ENCODE measurements around the gene DIAPH2. TPM values are rescaled to one million over a fixed set of nuclear protein-coding genes. Genes with fewer than 3 reads are reported as not detected.
A peak's percentile ranks its signal among the peaks of the same experiment; 100 is the strongest.

The DIAPH2 gene
- total RNA-seq, 1 experiment from 2014 or later, result 15.9 TPM

GRCh38 chrX:97367125-97367524 is 682.5 kb downstream of the DIAPH2 start:
- ChIA-PET POLR2A (no interaction called here), CTCF (no interaction called here)
- H3K4me1 Mint-ChIP-seq, result peaks cover 16% of the 10 kb centered on the region
- no peak for ATAC-seq
- H3K4me3 Mint-ChIP-seq, result no peak overlapping the region
- H3K36me3 Mint-ChIP-seq, result peaks cover 7% of the 10 kb centered on the region; the same call in 1 of the 2 replicates
- no peak overlapping the region for H3K27ac Mint-ChIP-seq
- no peaks in the 10 kb centered on the region for H3K27me3 Mint-ChIP-seq (ENCODE audit: low read depth)
- TF ChIP-seq GRHL2 (CRISPR knock-in tag; IDR thresholded peaks at IDR 0.05; ENCODE audit: insufficient replicate concordance, severe bottlenecking) (no peak), NR2C2 (CRISPR knock-in tag; IDR thresholded peaks at IDR 0.05) (no peak), ESRRA (CRISPR knock-in tag; IDR thresholded peaks at IDR 0.05; ENCODE audit: borderline replicate concordance) (no peak), CREM (CRISPR knock-in tag; IDR thresholded peaks at IDR 0.05) (no peak), ZBTB21 (CRISPR knock-in tag; IDR thresholded peaks at IDR 0.05; ENCODE audit: borderline replicate concordance) (no peak), ZNF423 (CRISPR knock-in tag; IDR thresholded peaks at IDR 0.05) (no peak), ERG (CRISPR knock-in tag; IDR thresholded peaks at IDR 0.05) (no peak), HMGXB4 (CRISPR knock-in tag; IDR thresholded peaks at IDR 0.05) (no peak)
- no peaks in the 10 kb centered on the region for H3K9me3 Mint-ChIP-seq
- no peak for DNase-seq (ENCODE audit: low spot score)

- ChIA-PET CTCF (no interaction called here), POLR2A (no interaction called here)
- TF ChIP-seq, protein P1, sequence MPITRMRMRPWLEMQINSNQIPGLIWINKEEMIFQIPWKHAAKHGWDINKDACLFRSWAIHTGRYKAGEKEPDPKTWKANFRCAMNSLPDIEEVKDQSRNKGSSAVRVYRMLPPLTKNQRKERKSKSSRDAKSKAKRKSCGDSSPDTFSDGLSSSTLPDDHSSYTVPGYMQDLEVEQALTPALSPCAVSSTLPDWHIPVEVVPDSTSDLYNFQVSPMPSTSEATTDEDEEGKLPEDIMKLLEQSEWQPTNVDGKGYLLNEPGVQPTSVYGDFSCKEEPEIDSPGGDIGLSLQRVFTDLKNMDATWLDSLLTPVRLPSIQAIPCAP (CRISPR knock-in tag; IDR thresholded peaks at IDR 0.05), result no peak
- no peak for TF ChIP-seq TEAD4 (CRISPR knock-in tag; IDR thresholded peaks at IDR 0.05)
- no peak for TF ChIP-seq CDX4 (CRISPR knock-in tag; IDR thresholded peaks at IDR 0.05; ENCODE audit: borderline replicate concordance)
- no peak for TF ChIP-seq JUN (CRISPR knock-in tag; IDR thresholded peaks at IDR 0.05)
- no peak for TF ChIP-seq FOXJ3 (CRISPR knock-in tag; IDR thresholded peaks at IDR 0.05; ENCODE audit: borderline replicate concordance)
- TF ChIP-seq, protein P2, sequence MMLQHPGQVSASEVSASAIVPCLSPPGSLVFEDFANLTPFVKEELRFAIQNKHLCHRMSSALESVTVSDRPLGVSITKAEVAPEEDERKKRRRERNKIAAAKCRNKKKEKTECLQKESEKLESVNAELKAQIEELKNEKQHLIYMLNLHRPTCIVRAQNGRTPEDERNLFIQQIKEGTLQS (CRISPR knock-in tag; conservative IDR thresholded peaks at IDR 0.05), result no peak
- ATAC-seq (no peak), DNase-seq (ENCODE audit: low spot score) (no peak)
- no peaks in the 10 kb centered on the region for H3K27me3 Mint-ChIP-seq (ENCODE audit: low read depth)
- peaks cover 9% of the 10 kb centered on the region; the same call in 1 of the 2 replicates for H3K36me3 Mint-ChIP-seq
- H3K27ac Mint-ChIP-seq, result no peak overlapping the region
- no peaks in the 10 kb centered on the region for H3K9me3 Mint-ChIP-seq
- peaks cover 30% of the 10 kb centered on the region for H3K4me1 Mint-ChIP-seq
- no peak overlapping the region for H3K4me3 Mint-ChIP-seq
Observed at GRCh38 chrX:97369947-97370346, 685.3 kb downstream of the DIAPH2 start.

DNA sequence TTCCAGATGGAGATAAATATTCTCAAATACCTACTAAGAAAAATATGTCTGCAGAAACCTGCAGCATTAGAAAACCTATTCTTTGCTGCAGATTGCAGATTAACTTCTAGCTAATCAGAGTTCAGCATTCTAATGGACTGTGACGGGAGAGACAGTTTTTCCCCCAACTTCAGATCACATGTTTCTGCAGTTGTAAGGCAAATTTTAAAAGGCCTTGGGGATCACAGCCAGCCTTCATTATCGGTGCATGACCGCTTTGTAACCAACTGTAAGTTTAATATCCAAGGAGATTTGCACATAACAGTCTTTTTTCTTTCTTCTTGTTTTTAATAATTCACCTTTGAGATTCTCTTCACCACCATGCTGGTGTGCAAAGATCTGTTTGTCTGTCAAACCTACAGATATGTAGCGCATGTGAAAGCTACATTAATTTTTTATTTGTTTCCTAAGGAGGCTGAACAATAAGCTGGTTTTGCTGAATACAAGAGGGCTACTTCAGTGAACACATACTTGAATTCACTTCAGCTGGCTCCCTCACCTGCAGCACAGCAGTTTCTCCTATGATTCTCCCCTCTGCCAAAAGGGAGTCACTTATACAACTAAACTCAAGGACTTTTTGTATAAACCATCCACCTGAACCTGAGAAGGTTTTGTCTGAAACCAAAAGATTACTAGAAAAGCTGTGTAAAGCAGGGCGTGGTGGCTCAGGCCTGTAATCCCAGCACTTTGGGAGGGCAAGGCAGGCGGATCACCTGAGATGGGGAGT is 687.5 kb downstream of the DIAPH2 start:
- ATAC-seq, result no peak
- Mint-ChIP-seq H3K27ac (0 out of 2 replicates have a peak overlapping the region, but pooled peaks have one; percentile 27), H3K9me3 (no peaks in the 10 kb centered on the region), H3K4me3 (no peak overlapping the region), H3K36me3 (0 out of 2 replicates have a peak, but pooled peaks cover 3% of the 10 kb centered on the region), H3K4me1 (peaks cover 28% of the 10 kb centered on the region), H3K27me3 (ENCODE audit: low read depth) (no peaks in the 10 kb centered on the region)
- ChIA-PET POLR2A (no interaction called here), CTCF (interaction anchor here (0.8 kb wide), 1 partner anchor 345 kb away, joined by 3 read pairs; no protein-coding TSS in a partner anchor)
- no peak for DNase-seq (ENCODE audit: low spot score)
- TF ChIP-seq ZNF263 (CRISPR knock-in tag; IDR thresholded peaks at IDR 0.05; ENCODE audit: low read depth), result no peak
- TF ChIP-seq, protein P3, sequence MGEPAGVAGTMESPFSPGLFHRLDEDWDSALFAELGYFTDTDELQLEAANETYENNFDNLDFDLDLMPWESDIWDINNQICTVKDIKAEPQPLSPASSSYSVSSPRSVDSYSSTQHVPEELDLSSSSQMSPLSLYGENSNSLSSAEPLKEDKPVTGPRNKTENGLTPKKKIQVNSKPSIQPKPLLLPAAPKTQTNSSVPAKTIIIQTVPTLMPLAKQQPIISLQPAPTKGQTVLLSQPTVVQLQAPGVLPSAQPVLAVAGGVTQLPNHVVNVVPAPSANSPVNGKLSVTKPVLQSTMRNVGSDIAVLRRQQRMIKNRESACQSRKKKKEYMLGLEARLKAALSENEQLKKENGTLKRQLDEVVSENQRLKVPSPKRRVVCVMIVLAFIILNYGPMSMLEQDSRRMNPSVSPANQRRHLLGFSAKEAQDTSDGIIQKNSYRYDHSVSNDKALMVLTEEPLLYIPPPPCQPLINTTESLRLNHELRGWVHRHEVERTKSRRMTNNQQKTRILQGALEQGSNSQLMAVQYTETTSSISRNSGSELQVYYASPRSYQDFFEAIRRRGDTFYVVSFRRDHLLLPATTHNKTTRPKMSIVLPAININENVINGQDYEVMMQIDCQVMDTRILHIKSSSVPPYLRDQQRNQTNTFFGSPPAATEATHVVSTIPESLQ (CRISPR knock-in tag; IDR thresholded peaks at IDR 0.05), result no peak
- TF ChIP-seq ZNF396 (CRISPR knock-in tag; IDR thresholded peaks at IDR 0.05; ENCODE audit: borderline replicate concordance), result no peak
- no peak for TF ChIP-seq HMGA2 (CRISPR knock-in tag; IDR thresholded peaks at IDR 0.05)
- no peak for TF ChIP-seq NFE2L1 (CRISPR knock-in tag; IDR thresholded peaks at IDR 0.05)
- TF ChIP-seq PRDM15 (CRISPR knock-in tag; IDR thresholded peaks at IDR 0.05), result no peak
- no peak for TF ChIP-seq FOXP1 (CRISPR knock-in tag; IDR thresholded peaks at IDR 0.05; ENCODE audit: borderline replicate concordance)
- TF ChIP-seq NFATC4 (CRISPR knock-in tag; IDR thresholded peaks at IDR 0.05), result no peak
